Measurements from ENCODE around the gene TRAPPC1.
"Not testable (repeated sequence)": the region's sequence is repeated elsewhere in the genome, so short reads cannot be mapped to it uniquely, and the experiment has no call there.

TRAPPC1 gene, protein sequence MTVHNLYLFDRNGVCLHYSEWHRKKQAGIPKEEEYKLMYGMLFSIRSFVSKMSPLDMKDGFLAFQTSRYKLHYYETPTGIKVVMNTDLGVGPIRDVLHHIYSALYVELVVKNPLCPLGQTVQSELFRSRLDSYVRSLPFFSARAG

GRCh38 chr17:7931709-7932482 is at the start of gene TRAPPC1, which contains the start of gene CNTROB:
TSS of gene TRAPPC1 (minus strand) at chr17:7931946. CDS start at chr17:7931829, 117 bp downstream.
TSS of gene CNTROB (plus strand) at chr17:7932206. CDS start at chr17:7933080, 874 bp downstream.
- Mint-ChIP-seq H3K4me3 (peak within 1 kb of the TSS; percentile 94), H3K27ac (peak within 1 kb of the TSS; percentile 98), H3K9me3 (no peaks in the 10 kb centered on the region), H3K27me3 (no peaks in the 10 kb centered on the region), H3K4me1 (ENCODE audit: low read depth) (peaks cover 52% of the 10 kb centered on the region), H3K36me3 (ENCODE audit: low read depth) (peaks cover 74% of the 10 kb centered on the region)
- DNase-seq = peak; percentile 99

DNA sequence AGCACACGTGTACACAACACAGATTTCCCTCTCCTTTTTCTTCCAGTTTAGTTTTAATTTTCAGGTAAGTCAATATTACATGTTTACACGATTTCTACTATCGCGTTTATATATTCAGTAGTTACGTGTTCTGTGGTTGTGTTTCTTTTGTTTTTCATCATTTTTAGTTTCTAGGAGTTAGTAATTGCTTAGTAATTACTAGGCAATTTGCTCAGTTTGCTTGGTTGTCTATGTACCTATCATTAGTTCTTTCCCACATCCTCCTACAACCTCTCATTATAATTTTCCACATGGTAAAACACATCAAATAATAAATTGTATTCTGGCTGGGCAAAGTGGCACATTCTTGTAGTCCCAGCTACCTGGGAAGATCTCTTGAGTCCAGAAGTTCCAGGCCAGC is 46.1 kb upstream of the TRAPPC1 start:
- DNase-seq = no peak
- no peak overlapping the region for H3K4me3 Mint-ChIP-seq
- H3K9me3 Mint-ChIP-seq = peaks cover 16% of the 10 kb centered on the region
- no peak overlapping the region for H3K27ac Mint-ChIP-seq
- no peaks in the 10 kb centered on the region for H3K4me1 Mint-ChIP-seq (ENCODE audit: low read depth)
- peaks cover 5% of the 10 kb centered on the region for H3K36me3 Mint-ChIP-seq (ENCODE audit: low read depth)
- H3K27me3 Mint-ChIP-seq = peaks cover 16% of the 10 kb centered on the region

DNA sequence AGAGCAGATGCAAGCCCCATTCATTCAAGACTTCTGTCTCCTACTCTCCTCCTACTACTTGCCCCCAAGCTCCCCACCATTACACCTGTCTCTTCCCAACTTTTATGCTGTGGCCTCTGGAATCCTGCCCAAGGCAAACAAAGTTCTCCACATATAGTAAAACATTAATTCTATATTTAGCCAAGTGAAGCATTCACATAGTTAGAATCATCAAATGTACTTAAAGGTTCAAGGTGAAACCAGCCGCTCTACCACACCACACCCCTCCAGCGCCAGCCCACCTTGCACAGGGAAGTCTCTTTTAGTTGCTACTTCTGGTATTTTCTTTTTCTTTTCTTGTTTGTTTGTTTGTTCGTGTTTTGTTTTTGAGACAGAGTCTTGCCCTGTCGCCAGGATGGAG is 45.3 kb upstream of the TRAPPC1 start:
- Mint-ChIP-seq H3K36me3 (ENCODE audit: low read depth) (peaks cover 5% of the 10 kb centered on the region), H3K4me3 (no peak overlapping the region), H3K9me3 (peaks cover 16% of the 10 kb centered on the region), H3K27me3 (peaks cover 9% of the 10 kb centered on the region), H3K4me1 (ENCODE audit: low read depth) (no peaks in the 10 kb centered on the region), H3K27ac (no peak overlapping the region)
- no peak for DNase-seq

- H3K27me3 Mint-ChIP-seq = peaks cover 16% of the 10 kb centered on the region
- no peaks in the 10 kb centered on the region for H3K4me1 Mint-ChIP-seq (ENCODE audit: low read depth)
- DNase-seq = no peak
- no peak overlapping the region for H3K27ac Mint-ChIP-seq
- no peak overlapping the region for H3K4me3 Mint-ChIP-seq
- H3K36me3 Mint-ChIP-seq (ENCODE audit: low read depth) = peaks cover 5% of the 10 kb centered on the region
- peaks cover 16% of the 10 kb centered on the region for H3K9me3 Mint-ChIP-seq
Measured at GRCh38 chr17:7974638-7975131, 42.9 kb upstream of the TRAPPC1 start.

DNA sequence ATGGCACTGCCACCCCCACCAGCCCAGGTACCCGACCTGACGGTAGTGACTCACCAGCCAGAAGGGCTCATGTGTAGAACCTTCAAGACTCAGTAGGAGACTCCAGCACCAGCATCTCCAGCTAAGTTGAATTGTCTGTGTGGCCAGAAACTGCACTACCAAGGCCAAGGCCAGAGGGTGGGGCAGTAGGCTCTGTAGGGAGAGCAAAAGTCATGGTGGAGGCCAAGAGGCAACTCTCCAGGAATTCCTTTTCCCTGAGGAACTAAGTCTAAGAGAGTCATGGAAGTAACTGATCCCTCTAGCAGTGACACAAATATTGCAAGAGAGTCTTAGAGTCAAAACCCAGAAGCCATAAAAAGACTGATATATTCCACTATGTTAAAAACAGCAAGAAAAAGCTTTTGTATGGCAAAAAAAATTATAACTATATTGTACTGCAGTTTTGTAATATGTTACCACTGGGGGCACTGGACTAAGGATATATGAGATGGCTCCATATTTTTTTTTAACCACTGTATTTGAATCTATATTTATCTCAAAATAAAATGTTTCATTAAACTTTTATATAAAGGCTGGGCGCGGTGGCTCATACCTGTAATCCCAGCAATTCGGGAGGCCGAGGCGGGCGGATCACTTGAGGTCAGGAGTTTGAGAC is 40.5 kb upstream of the TRAPPC1 start:
- Mint-ChIP-seq H3K4me1 (ENCODE audit: low read depth) (no peaks in the 10 kb centered on the region), H3K9me3 (peaks cover 16% of the 10 kb centered on the region), H3K36me3 (ENCODE audit: low read depth) (peaks cover 5% of the 10 kb centered on the region), H3K27me3 (peaks cover 16% of the 10 kb centered on the region), H3K4me3 (no peak overlapping the region), H3K27ac (no peak overlapping the region)
- DNase-seq = no peak

DNA sequence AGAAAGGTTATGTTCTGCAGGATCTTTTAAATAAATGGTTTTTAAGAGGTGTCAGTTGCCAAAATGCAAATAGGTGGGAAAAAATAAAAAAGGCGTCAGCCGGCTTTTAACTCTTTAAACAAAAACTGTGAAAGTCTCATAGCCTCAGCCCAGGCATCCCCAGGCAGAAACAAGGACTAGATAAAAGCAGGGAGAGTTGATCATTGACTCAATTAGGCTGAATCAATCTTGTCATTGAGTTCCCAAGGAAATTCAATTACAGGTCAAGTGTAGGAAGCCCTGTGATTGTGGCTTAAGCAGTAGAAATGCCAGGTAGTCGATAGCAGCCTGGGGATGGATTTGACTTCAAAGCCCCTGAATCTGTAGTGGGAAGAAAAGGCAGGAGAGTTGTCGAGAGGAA is 39.9 kb upstream of the TRAPPC1 start:
- H3K27ac Mint-ChIP-seq = no peak overlapping the region
- peaks cover 13% of the 10 kb centered on the region for H3K27me3 Mint-ChIP-seq
- H3K36me3 Mint-ChIP-seq (ENCODE audit: low read depth) = peaks cover 5% of the 10 kb centered on the region
- H3K4me3 Mint-ChIP-seq = no peak overlapping the region
- no peaks in the 10 kb centered on the region for H3K4me1 Mint-ChIP-seq (ENCODE audit: low read depth)
- DNase-seq = no peak
- peaks cover 16% of the 10 kb centered on the region for H3K9me3 Mint-ChIP-seq

GRCh38 chr17:7969433-7969832 is 37.7 kb upstream of the TRAPPC1 start:
- Mint-ChIP-seq H3K9me3 (peaks cover 2% of the 10 kb centered on the region), H3K27ac (no peak overlapping the region), H3K27me3 (peaks cover 13% of the 10 kb centered on the region), H3K4me1 (ENCODE audit: low read depth) (no peaks in the 10 kb centered on the region), H3K4me3 (no peak overlapping the region), H3K36me3 (ENCODE audit: low read depth) (peaks cover 2% of the 10 kb centered on the region)
- DNase-seq = no peak

- H3K27ac Mint-ChIP-seq = no peak overlapping the region
- no peaks in the 10 kb centered on the region for H3K9me3 Mint-ChIP-seq
- DNase-seq = no peak
- H3K36me3 Mint-ChIP-seq (ENCODE audit: low read depth) = no peaks in the 10 kb centered on the region
- H3K27me3 Mint-ChIP-seq = peaks cover 13% of the 10 kb centered on the region
- H3K4me3 Mint-ChIP-seq = no peak overlapping the region
- H3K4me1 Mint-ChIP-seq (ENCODE audit: low read depth) = no peaks in the 10 kb centered on the region
Measured at GRCh38 chr17:7967751-7968150, 36.0 kb upstream of the TRAPPC1 start.

DNA sequence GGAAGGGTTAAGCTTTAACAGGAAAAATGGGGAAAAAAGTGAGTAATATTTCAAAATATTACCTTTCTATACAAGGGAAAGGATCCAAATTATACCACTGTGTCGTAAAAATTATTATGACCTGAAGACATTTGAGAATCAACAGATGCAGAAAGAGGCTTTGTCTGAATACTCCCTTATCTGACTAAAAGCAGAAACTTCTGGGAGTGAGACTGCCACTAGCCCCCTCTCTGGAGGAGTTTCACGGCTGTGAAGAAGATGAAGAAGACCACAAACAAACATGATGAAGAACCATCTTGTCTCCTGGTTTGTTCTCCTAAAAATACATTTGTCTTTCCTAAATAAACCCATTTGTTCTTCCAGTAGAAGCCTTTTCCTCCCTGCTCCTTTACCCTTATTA is 29.7 kb upstream of the TRAPPC1 start:
- H3K9me3 Mint-ChIP-seq = no peaks in the 10 kb centered on the region
- H3K36me3 Mint-ChIP-seq (ENCODE audit: low read depth) = no peaks in the 10 kb centered on the region
- no peak overlapping the region for H3K27ac Mint-ChIP-seq
- no peaks in the 10 kb centered on the region for H3K4me1 Mint-ChIP-seq (ENCODE audit: low read depth)
- H3K4me3 Mint-ChIP-seq = no peak overlapping the region
- H3K27me3 Mint-ChIP-seq = peaks cover 17% of the 10 kb centered on the region
- no peak for DNase-seq

- H3K4me3 Mint-ChIP-seq = no peak overlapping the region
- peaks cover 17% of the 10 kb centered on the region for H3K27me3 Mint-ChIP-seq
- no peak for DNase-seq
- H3K9me3 Mint-ChIP-seq = no peaks in the 10 kb centered on the region
- no peaks in the 10 kb centered on the region for H3K36me3 Mint-ChIP-seq (ENCODE audit: low read depth)
- no peaks in the 10 kb centered on the region for H3K4me1 Mint-ChIP-seq (ENCODE audit: low read depth)
- no peak overlapping the region for H3K27ac Mint-ChIP-seq
Measured at GRCh38 chr17:7959503-7960253, 27.9 kb upstream of the TRAPPC1 start.

DNA sequence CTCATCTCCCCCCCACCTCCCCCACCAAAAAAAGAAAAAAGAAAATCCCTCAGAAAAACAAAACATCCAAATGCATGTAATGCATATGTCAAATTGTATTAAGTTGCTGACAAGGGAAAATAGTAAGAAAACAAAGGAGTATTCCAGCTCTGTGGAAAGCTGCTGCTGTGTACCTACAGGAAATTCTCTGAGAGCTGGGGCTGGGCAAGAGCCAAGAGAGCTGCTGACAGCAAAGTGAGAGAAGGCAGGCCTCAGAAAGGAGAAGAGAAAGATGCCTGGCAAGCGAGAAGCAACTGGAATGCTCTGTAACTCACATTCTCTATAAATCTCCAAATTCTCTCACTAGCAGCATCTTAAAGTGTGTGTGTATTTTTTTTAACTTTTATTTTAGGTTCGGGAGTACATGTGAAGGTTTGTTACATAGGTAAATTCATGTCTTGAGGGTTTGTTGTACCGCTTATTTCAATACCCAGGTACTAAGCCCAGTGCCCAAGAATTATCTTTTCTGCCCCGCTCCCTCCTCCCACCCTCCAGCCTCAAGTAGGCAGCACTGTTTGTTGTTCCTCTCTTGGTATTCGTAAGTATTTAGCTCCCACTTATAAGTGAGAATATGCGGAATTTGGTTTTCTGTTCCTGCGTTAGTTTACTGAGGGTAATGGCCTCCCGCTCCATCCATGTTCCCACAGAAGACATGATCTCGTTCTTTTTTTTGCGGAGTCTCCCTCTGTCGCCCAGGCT is 24.7 kb upstream of the TRAPPC1 start:
- no peak for DNase-seq
- Mint-ChIP-seq H3K4me3 (no peak overlapping the region), H3K27me3 (peaks cover 11% of the 10 kb centered on the region), H3K27ac (no peak overlapping the region), H3K4me1 (ENCODE audit: low read depth) (peaks cover 13% of the 10 kb centered on the region), H3K36me3 (ENCODE audit: low read depth) (no peaks in the 10 kb centered on the region), H3K9me3 (no peaks in the 10 kb centered on the region)

DNA sequence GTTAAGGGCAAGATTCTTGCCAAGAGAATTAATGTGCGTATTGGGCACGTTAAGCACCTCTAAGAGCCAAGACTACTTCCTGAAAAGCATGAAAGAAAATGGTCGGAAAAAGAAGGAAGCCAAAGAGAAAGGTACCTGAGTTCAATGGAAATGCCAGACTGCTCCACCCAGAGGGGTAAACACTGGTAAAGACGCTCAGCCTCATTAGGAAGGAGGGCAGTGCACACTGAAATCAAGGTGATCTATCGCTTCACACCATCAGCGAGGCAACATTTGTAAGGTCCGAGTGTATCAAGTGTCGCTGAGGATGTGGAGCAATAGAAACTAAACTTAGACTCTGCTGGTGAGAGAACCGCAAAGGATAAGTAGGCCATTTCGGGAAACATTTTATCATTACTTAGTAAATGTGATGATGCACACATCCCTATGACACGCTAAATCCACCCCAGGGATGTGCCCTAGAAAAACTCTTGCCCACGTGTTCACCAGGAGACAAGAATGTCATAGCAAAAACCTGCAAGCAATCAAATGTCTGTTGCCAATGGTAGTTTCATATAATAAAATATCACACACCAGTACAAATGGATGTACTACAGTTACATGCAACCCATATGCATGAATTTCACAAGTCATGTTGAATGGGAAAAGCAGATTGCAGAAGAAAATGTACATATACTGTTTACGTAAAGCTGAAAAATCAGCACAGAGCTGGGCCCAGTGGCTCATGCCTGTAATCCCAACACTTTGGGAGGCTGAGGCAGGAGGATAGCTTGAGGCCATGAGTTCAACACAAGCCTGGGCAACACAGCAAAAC is 23.9 kb upstream of the TRAPPC1 start:
- Mint-ChIP-seq H3K9me3 (no peaks in the 10 kb centered on the region), H3K27me3 (peaks cover 9% of the 10 kb centered on the region), H3K4me1 (ENCODE audit: low read depth) (peaks cover 21% of the 10 kb centered on the region), H3K4me3 (no peak overlapping the region), H3K27ac (no peak overlapping the region), H3K36me3 (ENCODE audit: low read depth) (peaks cover 2% of the 10 kb centered on the region)
- DNase-seq = no peak

- DNase-seq, H3K9me3 Mint-ChIP-seq, H3K4me3 Mint-ChIP-seq, H3K27ac Mint-ChIP-seq, H3K27me3 Mint-ChIP-seq: not testable (repeated sequence)
- H3K4me1 Mint-ChIP-seq (ENCODE audit: low read depth) = peaks cover 28% of the 10 kb centered on the region
- H3K36me3 Mint-ChIP-seq (ENCODE audit: low read depth) = peaks cover 25% of the 10 kb centered on the region
Measured at GRCh38 chr17:7953266-7953665, 21.5 kb upstream of the TRAPPC1 start.

Data from activated T-cell treated with anti-CD3 and anti-CD28 coated beads, Interleukin-2, amount 50 U/mL, for 24 hours (primary cell).